Heart left ventricle (tissue), 13 donors: ENCODE results near the gene C10orf143.

Experiments used
- POLR2A ChIP-seq, 2 donors: fragments of 450-650 bp; IDR thresholded peaks; one replicate each; pipeline ENCODE4 v1.6.1; 2017; ENCODE audit warnings: antibody characterized with exemption in 2 of 2, mild to moderate bottlenecking in 2 of 2, moderate library complexity in 2 of 2
- TF ChIP-seq, protein P1 (sequence below), 12 donors: fragments of 200-600 bp; sonication (generic) in 4 of 12; IDR thresholded peaks; one replicate each; pipeline versions ENCODE4 v1.5.0 to v1.8.0; 2018 to 2022; ENCODE audit warnings: antibody characterized with exemption in 12 of 12, mild to moderate bottlenecking in 5 of 12
- donor health status: ischemic (EF 13 %, LVEDD 7.1; RV severe dilation, severe dysfunction).
- donor health status: DM: no; HTN: yes; CAD: no.
- donor health status: DM: no; HTN: no; CAD: no.
- donor health status: ischemic (EF 25% LVEDD 6.9; RV normal size, moderate dysfunction).
- donor health status: ischemic (EF 25% LVEDD 5.7; RV mildly dilated, moderate dysfunction).
- donor health status: ischemic (EF 35%, LVEDD 5.7; RV mildly dilated, moderate dysfunction).
- donor health status: nonischemic (EF 11% LVEDD 7.7; RV severe dilation, severe dysfunction).
- donor health status: DM: yes; HTN: yes; CAD: no.
- donor health status: PGD.
- donor health status: ischemic (EF 29% LVEDD 5.4; RV normal size, mild dysfunction).
- donor health status: nonischemic (EF 23%, LVEDD 6.1; RV moderate dilation, normal function).

DNA sequence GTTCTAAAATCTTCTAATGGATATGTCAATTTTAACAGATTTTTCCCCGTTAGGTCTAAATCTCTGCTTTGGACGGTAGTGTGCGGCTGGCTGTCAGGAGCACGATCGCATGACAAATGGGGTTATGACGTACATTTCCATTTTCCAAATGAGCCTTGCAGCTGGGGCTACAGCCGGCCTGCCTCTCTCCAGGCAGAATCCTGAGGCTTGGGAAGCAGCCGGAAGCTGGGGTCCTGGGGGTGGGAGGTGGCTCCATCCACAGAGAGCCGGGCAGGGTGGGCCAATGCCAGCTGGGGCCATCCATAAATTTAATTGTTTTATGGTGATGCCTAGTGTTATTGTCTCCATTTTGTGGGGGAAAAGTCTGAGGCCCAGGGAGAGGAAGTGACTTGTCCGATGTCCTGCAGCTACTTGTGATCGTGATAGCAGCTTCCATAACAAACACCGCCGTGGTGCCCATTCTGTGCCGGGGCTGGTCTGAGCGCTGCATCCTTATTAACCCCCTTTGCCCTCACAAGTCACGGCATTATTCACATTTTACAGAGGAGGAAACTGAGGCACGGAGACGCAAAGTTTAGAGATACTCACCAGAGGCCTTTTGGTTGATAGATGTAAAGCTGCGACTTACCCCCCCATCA is 93.5 kb downstream of the C10orf143 start:
- TF ChIP-seq, protein P1, sequence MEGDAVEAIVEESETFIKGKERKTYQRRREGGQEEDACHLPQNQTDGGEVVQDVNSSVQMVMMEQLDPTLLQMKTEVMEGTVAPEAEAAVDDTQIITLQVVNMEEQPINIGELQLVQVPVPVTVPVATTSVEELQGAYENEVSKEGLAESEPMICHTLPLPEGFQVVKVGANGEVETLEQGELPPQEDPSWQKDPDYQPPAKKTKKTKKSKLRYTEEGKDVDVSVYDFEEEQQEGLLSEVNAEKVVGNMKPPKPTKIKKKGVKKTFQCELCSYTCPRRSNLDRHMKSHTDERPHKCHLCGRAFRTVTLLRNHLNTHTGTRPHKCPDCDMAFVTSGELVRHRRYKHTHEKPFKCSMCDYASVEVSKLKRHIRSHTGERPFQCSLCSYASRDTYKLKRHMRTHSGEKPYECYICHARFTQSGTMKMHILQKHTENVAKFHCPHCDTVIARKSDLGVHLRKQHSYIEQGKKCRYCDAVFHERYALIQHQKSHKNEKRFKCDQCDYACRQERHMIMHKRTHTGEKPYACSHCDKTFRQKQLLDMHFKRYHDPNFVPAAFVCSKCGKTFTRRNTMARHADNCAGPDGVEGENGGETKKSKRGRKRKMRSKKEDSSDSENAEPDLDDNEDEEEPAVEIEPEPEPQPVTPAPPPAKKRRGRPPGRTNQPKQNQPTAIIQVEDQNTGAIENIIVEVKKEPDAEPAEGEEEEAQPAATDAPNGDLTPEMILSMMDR (IDR thresholded peaks at IDR 0.05), result no peak
- TF ChIP-seq POLR2A (IDR thresholded peaks at IDR 0.05), result no peak
